Naive B cell (primary cell): Measurements from ENCODE around the gene RBM22. TPM values are rescaled to one million over a fixed set of nuclear protein-coding genes. Genes with fewer than 3 reads are reported as not detected.
A peak's percentile ranks its signal among the peaks of the same experiment; 100 is the strongest.

Experiments used
- ATAC-seq, 2 donors: fragments of 150-1000 bp; cut with Tn5 transposase; 2 replicates each; pipeline ENCODE4 v1.10.0; 2021; ENCODE audit warnings: low read depth in 2 of 2, mild to moderate bottlenecking in 2 of 2, moderate library complexity in 2 of 2
- DNase-seq: peaks from one replicate; pipeline ENCODE4 v3.0.0; 2022
- H3K27ac Mint-ChIP-seq, 6 donors: one replicate each; pipeline ENCODE4 v1.8.0; 2020 to 2022; ENCODE audit warnings: mild to moderate bottlenecking in 6 of 6, mixed read lengths in 6 of 6, moderate library complexity in 5 of 6, inconsistent platforms in 2 of 6
- H3K27me3 Mint-ChIP-seq, 3 donors: one replicate each; pipeline ENCODE4 v1.8.0; 2021 to 2022; ENCODE audit warnings: mixed read lengths in 3 of 3, mild to moderate bottlenecking in 1 of 3
- H3K36me3 Mint-ChIP-seq, 2 donors: one replicate each; pipeline ENCODE4 v1.8.0; 2020 to 2022; ENCODE audit warnings: mixed read lengths in 2 of 2, inconsistent platforms in 1 of 2, mild to moderate bottlenecking in 1 of 2
- H3K4me1 Mint-ChIP-seq, 3 donors: one replicate each; pipeline ENCODE4 v1.8.0; 2020 to 2022; ENCODE audit warnings: mixed read lengths in 3 of 3, inconsistent platforms in 1 of 3, mild to moderate bottlenecking in 1 of 3, moderate library complexity in 1 of 3
- H3K4me3 Mint-ChIP-seq, 8 donors: one replicate each; pipeline ENCODE4 v1.8.0; 2020 to 2022; ENCODE audit warnings: mild to moderate bottlenecking in 8 of 8, mixed read lengths in 8 of 8, moderate library complexity in 8 of 8, inconsistent platforms in 2 of 8
- H3K9me3 Mint-ChIP-seq, 7 donors: one replicate each; pipeline ENCODE4 v1.8.0; 2020 to 2022; ENCODE audit warnings: mixed read lengths in 7 of 7, mild to moderate bottlenecking in 5 of 7, inconsistent platforms in 2 of 7, moderate library complexity in 1 of 7
- polyA plus RNA-seq, 6 donors: library from polyadenylated mRNA; unstranded; fragments of 300-500 nt; fragmentation: Illumina TruSeq; gene quantifications; one replicate each; pipeline ENCODE4 v1.2.3, GENCODE V29; 2021; ENCODE audit warnings: low read depth in 6 of 6

RBM22 gene
- polyA plus RNA-seq, 6 donors from 2014 or later, result 72.8 to 94.3 (median 80.6) TPM

GRCh38 chr5:150644514-150644913 is 56.3 kb downstream of the RBM22 start:
- Mint-ChIP-seq H3K27me3 (no peaks in the 10 kb centered on the region), H3K27ac (peak overlapping the region in 1 of 6 donors; percentile 12), H3K4me1 (peaks cover 0 to 4% (median 2%) of the 10 kb centered on the region in 3 donors), H3K9me3 (no peaks in the 10 kb centered on the region), H3K4me3 (no peak overlapping the region), H3K36me3 (peaks cover 6 to 11% of the 10 kb centered on the region in 2 donors)
- no peak for ATAC-seq
- no peak for DNase-seq

GRCh38 chr5:150644058-150644457 is 56.8 kb downstream of the RBM22 start:
- H3K27me3 Mint-ChIP-seq, result no peaks in the 10 kb centered on the region
- peaks cover 0 to 8% (median 2%) of the 10 kb centered on the region in 3 donors for H3K4me1 Mint-ChIP-seq
- no peak overlapping the region for H3K27ac Mint-ChIP-seq
- DNase-seq (no peak), ATAC-seq (no peak)
- H3K9me3 Mint-ChIP-seq, result no peaks in the 10 kb centered on the region
- H3K36me3 Mint-ChIP-seq, result peaks cover 6 to 8% of the 10 kb centered on the region in 2 donors
- no peak overlapping the region for H3K4me3 Mint-ChIP-seq

GRCh38 chr5:150642991-150643710 is 57.7 kb downstream of the RBM22 start:
- peak overlapping the region in 1 of 6 donors; percentile 19 for H3K27ac Mint-ChIP-seq
- peaks cover 0 to 9% (median 0%) of the 10 kb centered on the region in 3 donors for H3K4me1 Mint-ChIP-seq
- DNase-seq (no peak), ATAC-seq (no peak)
- H3K9me3 Mint-ChIP-seq, result no peaks in the 10 kb centered on the region
- no peak overlapping the region for H3K4me3 Mint-ChIP-seq
- H3K27me3 Mint-ChIP-seq, result no peaks in the 10 kb centered on the region
- H3K36me3 Mint-ChIP-seq, result no peaks in the 10 kb centered on the region

- no peak for ATAC-seq
- Mint-ChIP-seq H3K27me3 (no peaks in the 10 kb centered on the region), H3K9me3 (no peaks in the 10 kb centered on the region), H3K27ac (no peak overlapping the region), H3K4me1 (peaks cover 0 to 12% (median 1%) of the 10 kb centered on the region in 3 donors), H3K4me3 (no peak overlapping the region), H3K36me3 (no peaks in the 10 kb centered on the region)
- no peak for DNase-seq
Observed at GRCh38 chr5:150642567-150642927, 58.3 kb downstream of the RBM22 start.

GRCh38 chr5:150641824-150642566 is 58.9 kb downstream of the RBM22 start:
- Mint-ChIP-seq H3K27ac (no peak overlapping the region), H3K36me3 (no peaks in the 10 kb centered on the region), H3K4me3 (no peak overlapping the region), H3K27me3 (peaks cover 0 to under 1% (median 0%) of the 10 kb centered on the region in 3 donors), H3K4me1 (peaks cover 2 to 14% (median 7%) of the 10 kb centered on the region in 3 donors), H3K9me3 (no peaks in the 10 kb centered on the region)
- ATAC-seq, result no peak
- DNase-seq, result no peak

GRCh38 chr5:150641006-150641570 is 59.8 kb downstream of the RBM22 start:
- ATAC-seq (no peak), DNase-seq (no peak)
- no peaks in the 10 kb centered on the region for H3K9me3 Mint-ChIP-seq
- H3K27me3 Mint-ChIP-seq, result peaks cover 0 to 7% (median 0%) of the 10 kb centered on the region in 3 donors
- no peak overlapping the region for H3K27ac Mint-ChIP-seq
- H3K4me1 Mint-ChIP-seq, result peaks cover 10 to 21% (median 10%) of the 10 kb centered on the region in 3 donors
- H3K36me3 Mint-ChIP-seq, result no peaks in the 10 kb centered on the region
- peak overlapping the region in 1 of 8 donors; percentile 6 for H3K4me3 Mint-ChIP-seq

Other genes starting within 250 kb of the RBM22 start
- 1 to 10 TPM in 2 of 6 donors, under 1 TPM in 4; 0.38 to 1.8 (median 0.73) TPM for gene NDST1, start 192.9 kb downstream of the RBM22 start, polyA plus RNA-seq
- gene SYNPO, start 60.4 kb downstream of the RBM22 start, polyA plus RNA-seq, result 1 to 10 TPM in 5 of 6 donors, under 1 TPM in 1; 0.75 to 1.9 (median 1.4) TPM
- gene MYOZ3, start 39.8 kb downstream of the RBM22 start, polyA plus RNA-seq, result under 1 TPM in 3 of 6 donors, not detected in 3; 0.11 to 0.20 (median 0.12) TPM
- 10 to 100 TPM in 5 of 6 donors, 1 to 10 TPM in 1; 4.9 to 17.9 (median 12.0) TPM for gene DCTN4, start 58.0 kb upstream of the RBM22 start, polyA plus RNA-seq
- 1 to 10 TPM in 1 of 6 donors, under 1 TPM in 3, not detected in 2; 0.35 to 1.1 (median 0.74) TPM for gene SMIM3, start 77.7 kb upstream of the RBM22 start, polyA plus RNA-seq
- 1 to 10 TPM in 3 of 6 donors, under 1 TPM in 2, not detected in 1; 0.26 to 2.8 (median 1.1) TPM for gene IRGM, start 145.5 kb upstream of the RBM22 start, polyA plus RNA-seq
- gene ZNF300, start 203.9 kb upstream of the RBM22 start, polyA plus RNA-seq, result 1 to 10 TPM in 5 of 6 donors, under 1 TPM in 1; 0.89 to 3.9 (median 1.8) TPM